Measurements from ENCODE around the gene ZNF846. TPM values are rescaled to one million over a fixed set of nuclear protein-coding genes. Genes with fewer than 3 reads are reported as not detected.

The ZNF846 gene
- total and polyA plus RNA-seq, 10 of the 15 experiments (the other 5 are each of a cell fraction or from before 2014, with no cell fraction given): 0.64 to 4.1 (median 1.6) TPM

DNA sequence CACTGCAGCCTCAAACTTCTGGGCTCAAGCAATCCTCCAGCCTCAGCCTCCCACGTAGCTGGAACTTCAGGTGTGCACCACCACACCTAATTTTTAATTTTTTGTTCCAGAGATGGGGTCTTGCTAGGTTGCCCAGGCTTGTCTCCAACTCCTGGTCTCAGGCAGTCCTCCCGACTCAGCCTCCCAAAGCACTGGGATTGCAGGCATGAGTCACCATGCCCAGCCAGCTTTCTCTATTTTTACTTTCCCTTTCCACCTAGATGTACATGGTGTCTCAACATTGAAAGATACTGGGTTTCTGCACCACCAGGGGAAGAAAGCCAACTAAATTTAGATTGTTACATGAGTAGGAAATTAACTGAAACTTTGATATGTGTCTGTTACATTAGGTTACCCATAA lies 13.8 kb upstream of the ZNF846 start:
- Histone ChIP-seq H3K9me3 (replicated peaks; ENCODE audit: control insufficient read depth, insufficient read depth, low read length) (no peaks in the 10 kb centered on the region; the same call in 2 of the 3 replicates), H3K4me2 (ENCODE audit: control insufficient read depth, insufficient read depth) (no peak overlapping the region), H3K4me3 (no peak overlapping the region), H3K79me2 (ENCODE audit: control insufficient read depth, insufficient read depth, low read length) (no peaks in the 10 kb centered on the region), H3K4me1 (ENCODE audit: control insufficient read depth, insufficient read depth, low read length) (no peaks in the 10 kb centered on the region), H3K9ac (ENCODE audit: control insufficient read depth, insufficient read depth, low read length) (no peak overlapping the region), H2AFZ (ENCODE audit: control insufficient read depth, low read depth, low read length) (no peak overlapping the region), H3K27ac (ENCODE audit: control insufficient read depth, insufficient read depth) (no peak overlapping the region), H3K36me3 (ENCODE audit: control insufficient read depth in 2 of 2, insufficient read depth in 2 of 2, low read length in 1 of 2) (no peaks in the 10 kb centered on the region), H3K27me3 (replicated peaks in 1 of 2; ENCODE audit: control insufficient read depth in 2 of 2, insufficient read depth in 2 of 2, low read length in 1 of 2) (no peaks in the 10 kb centered on the region), H4K20me1 (ENCODE audit: control insufficient read depth, insufficient read depth) (no peaks in the 10 kb centered on the region)
- intact Hi-C loops (cut with micrococcal nuclease; ENCODE audit: unreplicated experiment): no loop called here
- WGBS (ENCODE audit: insufficient coverage, insufficient replicate concordance, low lambda C conversion rate, missing lambda C conversion rate): 61% methylated on average over 2 of the region's 2 CpGs
- TF ChIP-seq, protein P1, sequence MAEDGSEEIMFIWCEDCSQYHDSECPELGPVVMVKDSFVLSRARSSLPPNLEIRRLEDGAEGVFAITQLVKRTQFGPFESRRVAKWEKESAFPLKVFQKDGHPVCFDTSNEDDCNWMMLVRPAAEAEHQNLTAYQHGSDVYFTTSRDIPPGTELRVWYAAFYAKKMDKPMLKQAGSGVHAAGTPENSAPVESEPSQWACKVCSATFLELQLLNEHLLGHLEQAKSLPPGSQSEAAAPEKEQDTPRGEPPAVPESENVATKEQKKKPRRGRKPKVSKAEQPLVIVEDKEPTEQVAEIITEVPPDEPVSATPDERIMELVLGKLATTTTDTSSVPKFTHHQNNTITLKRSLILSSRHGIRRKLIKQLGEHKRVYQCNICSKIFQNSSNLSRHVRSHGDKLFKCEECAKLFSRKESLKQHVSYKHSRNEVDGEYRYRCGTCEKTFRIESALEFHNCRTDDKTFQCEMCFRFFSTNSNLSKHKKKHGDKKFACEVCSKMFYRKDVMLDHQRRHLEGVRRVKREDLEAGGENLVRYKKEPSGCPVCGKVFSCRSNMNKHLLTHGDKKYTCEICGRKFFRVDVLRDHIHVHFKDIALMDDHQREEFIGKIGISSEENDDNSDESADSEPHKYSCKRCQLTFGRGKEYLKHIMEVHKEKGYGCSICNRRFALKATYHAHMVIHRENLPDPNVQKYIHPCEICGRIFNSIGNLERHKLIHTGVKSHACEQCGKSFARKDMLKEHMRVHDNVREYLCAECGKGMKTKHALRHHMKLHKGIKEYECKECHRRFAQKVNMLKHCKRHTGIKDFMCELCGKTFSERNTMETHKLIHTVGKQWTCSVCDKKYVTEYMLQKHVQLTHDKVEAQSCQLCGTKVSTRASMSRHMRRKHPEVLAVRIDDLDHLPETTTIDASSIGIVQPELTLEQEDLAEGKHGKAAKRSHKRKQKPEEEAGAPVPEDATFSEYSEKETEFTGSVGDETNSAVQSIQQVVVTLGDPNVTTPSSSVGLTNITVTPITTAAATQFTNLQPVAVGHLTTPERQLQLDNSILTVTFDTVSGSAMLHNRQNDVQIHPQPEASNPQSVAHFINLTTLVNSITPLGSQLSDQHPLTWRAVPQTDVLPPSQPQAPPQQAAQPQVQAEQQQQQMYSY (CRISPR knock-in tag; IDR thresholded peaks at IDR 0.05): no peak
- TF ChIP-seq ZNF217 (IDR thresholded peaks at IDR 0.05) (no peak), MYB (IDR thresholded peaks at IDR 0.05; ENCODE audit: borderline replicate concordance, low read depth, low read length) (no peak), MXI1 (IDR thresholded peaks at IDR 0.05; ENCODE audit: low read depth, low read length) (no peak), SUZ12 (IDR thresholded peaks at IDR 0.05; ENCODE audit: unreplicated experiment) (no peak), RAD51 (IDR thresholded peaks at IDR 0.05) (no peak), PAX8 (IDR thresholded peaks at IDR 0.05) (no peak), ETV6 (conservative IDR thresholded peaks at IDR 0.05 in 1 of 2, IDR thresholded peaks at IDR 0.05 in 1 of 2; ENCODE audit: borderline replicate concordance in 1 of 2, low read depth in 1 of 2) (no peak), RUNX3 (IDR thresholded peaks at IDR 0.05; ENCODE audit: low read length) (no peak), MYC (IDR thresholded peaks at IDR 0.05; ENCODE audit: insufficient read depth, insufficient read length, insufficient replicate concordance, low read length, severe bottlenecking) (no peak), EZH2 (IDR thresholded peaks at IDR 0.05; ENCODE audit: borderline replicate concordance, control insufficient read depth, low read depth, low read length) (no peak), USF1 (IDR thresholded peaks at IDR 0.05; ENCODE audit: borderline replicate concordance, extremely low read length, insufficient read depth, low read depth, low read length) (no peak), CREM (IDR thresholded peaks at IDR 0.05; ENCODE audit: low read depth) (no peak)
- TF ChIP-seq, protein P2, sequence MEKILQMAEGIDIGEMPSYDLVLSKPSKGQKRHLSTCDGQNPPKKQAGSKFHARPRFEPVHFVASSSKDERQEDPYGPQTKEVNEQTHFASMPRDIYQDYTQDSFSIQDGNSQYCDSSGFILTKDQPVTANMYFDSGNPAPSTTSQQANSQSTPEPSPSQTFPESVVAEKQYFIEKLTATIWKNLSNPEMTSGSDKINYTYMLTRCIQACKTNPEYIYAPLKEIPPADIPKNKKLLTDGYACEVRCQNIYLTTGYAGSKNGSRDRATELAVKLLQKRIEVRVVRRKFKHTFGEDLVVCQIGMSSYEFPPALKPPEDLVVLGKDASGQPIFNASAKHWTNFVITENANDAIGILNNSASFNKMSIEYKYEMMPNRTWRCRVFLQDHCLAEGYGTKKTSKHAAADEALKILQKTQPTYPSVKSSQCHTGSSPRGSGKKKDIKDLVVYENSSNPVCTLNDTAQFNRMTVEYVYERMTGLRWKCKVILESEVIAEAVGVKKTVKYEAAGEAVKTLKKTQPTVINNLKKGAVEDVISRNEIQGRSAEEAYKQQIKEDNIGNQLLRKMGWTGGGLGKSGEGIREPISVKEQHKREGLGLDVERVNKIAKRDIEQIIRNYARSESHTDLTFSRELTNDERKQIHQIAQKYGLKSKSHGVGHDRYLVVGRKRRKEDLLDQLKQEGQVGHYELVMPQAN (conservative IDR thresholded peaks at IDR 0.05): no peak
- FAIRE-seq: no peak
- BruUV-seq (replicated peaks): no TSS peak
- ChIA-PET RAD21 (ENCODE audit: unreplicated experiment) (no interaction called here), CTCF (no interaction called here), SMC1A (ENCODE audit: uncharacterized antibody, unreplicated experiment) (no interaction called here), POLR2A (no interaction called here)
- DNase-seq (ENCODE audit: low read depth, low spot score): no peak
- no peak for ATAC-seq
- in situ Hi-C loops (cut with MboI): no loop called here

Measured in GM12878 (cell line).